H1 (cell line): Measurements from ENCODE around the gene PRDM15. TPM values are rescaled to one million over a fixed set of nuclear protein-coding genes. Genes with fewer than 3 reads are reported as not detected.

Source experiments
- CTCF ChIA-PET: fragments of 300-600 bp; sonication (Branson Sonifier 250); formaldehyde crosslinking; loops from one replicate; lab custom pipeline; 2021; ENCODE audit not compliant: partially characterized antibody; lab: Charles Lee
- POLR2A ChIA-PET: fragments of 300-600 bp; sonication (Branson Sonifier 250); formaldehyde crosslinking; loops from one replicate; lab custom pipeline; 2021; ENCODE audit warnings: inconsistent platforms; ENCODE audit not compliant: partially characterized antibody; lab: Charles Lee
- DNase-seq, 2 experiments: peaks; one replicate each; pipeline versions ENCODE4 v3.0.0 to v3.0.0-alpha.2; 2010 to 2022; ENCODE audit warnings: low spot score in 2 of 2, low read depth in 1 of 2, mixed read lengths in 1 of 2
- FAIRE-seq: peaks from 2 replicates; lab custom pipeline; 2011; peaks lifted over from hg19 to GRCh38; lab: Jason Lieb, UNC
- H2AFZ ChIP-seq: 2 replicates; pipeline ENCODE4 v1.8.1; 2012; ENCODE audit warnings: low read length, inconsistent platforms
- H2AK5ac ChIP-seq: 2 replicates; pipeline ENCODE4 v1.6.1; 2013; ENCODE audit warnings: low read depth, low read length
- H2BK120ac ChIP-seq: replicated peaks from 2 replicates; pipeline ENCODE3; 2013; ENCODE audit warnings: low read depth, low read length, inconsistent platforms
- H2BK12ac ChIP-seq: 2 replicates; pipeline ENCODE4 v1.6.1; 2013; ENCODE audit warnings: low read depth, low read length
- H2BK15ac ChIP-seq: 2 replicates; pipeline ENCODE4 v1.6.1; 2013; ENCODE audit warnings: low read length
- H2BK20ac ChIP-seq: 2 replicates; pipeline ENCODE4 v1.6.1; 2013; ENCODE audit warnings: low read length
- H2BK5ac ChIP-seq: 2 replicates; pipeline ENCODE4 v1.6.1; 2013; ENCODE audit warnings: low read depth, low read length
- H3K14ac ChIP-seq: 2 replicates; pipeline ENCODE4 v1.6.1; 2013; ENCODE audit warnings: inconsistent platforms; ENCODE audit not compliant: insufficient read length
- H3K18ac ChIP-seq: 2 replicates; pipeline ENCODE4 v1.6.1; 2013; ENCODE audit warnings: low read length; ENCODE audit errors: extremely low read depth
- H3K23ac ChIP-seq: 2 replicates; pipeline ENCODE4 v1.6.1; 2013; ENCODE audit warnings: inconsistent platforms; ENCODE audit not compliant: insufficient read length
- H3K23me2 ChIP-seq: 2 replicates; pipeline ENCODE4 v1.6.1; 2013; ENCODE audit warnings: low read depth, low read length
- H3K27ac ChIP-seq: 2 replicates; pipeline ENCODE4 v1.6.1; 2011; ENCODE audit warnings: low read depth, low read length, inconsistent platforms
- H3K27me3 ChIP-seq, 4 experiments: replicated peaks in 1 of 4; 1 replicate in 1 of 4; 2 replicates in 3 of 4; pipeline versions ENCODE4 v1.6.1 to v1.8.1; 2011 to 2013; ENCODE audit warnings: low read length in 3 of 4, mild to moderate bottlenecking in 3 of 4, inconsistent platforms in 2 of 4, mixed read lengths in 2 of 4, moderate library complexity in 1 of 4; ENCODE audit not compliant: control insufficient read depth in 3 of 4, insufficient read depth in 3 of 4; ENCODE audit errors: extremely low read depth in 1 of 4
- H3K36me3 ChIP-seq, 4 experiments: 2 replicates each; pipeline versions ENCODE4 v1.6.1 to v1.8.1; 2011 to 2013; ENCODE audit warnings: mild to moderate bottlenecking in 4 of 4, low read length in 3 of 4, moderate library complexity in 2 of 4, control low read depth in 1 of 4, inconsistent platforms in 1 of 4; ENCODE audit not compliant: insufficient read depth in 4 of 4, control insufficient read depth in 2 of 4
- H3K4ac ChIP-seq: replicated peaks from 2 replicates; pipeline ENCODE3; 2013; ENCODE audit warnings: low read length, low read depth, mixed read lengths, inconsistent platforms; ENCODE audit not compliant: insufficient read length
- H3K4me1 ChIP-seq, 4 experiments: replicated peaks in 1 of 4; 1 replicate in 1 of 4; 2 replicates in 3 of 4; pipeline versions ENCODE4 v1.6.1 to v1.8.1; 2011 to 2013; ENCODE audit warnings: low read length in 3 of 4, inconsistent platforms in 2 of 4, mixed read lengths in 1 of 4; ENCODE audit not compliant: insufficient read depth in 4 of 4, control insufficient read depth in 3 of 4
- H3K4me2 ChIP-seq, 2 experiments: 2 replicates each; pipeline versions ENCODE4 v1.6.1 to v1.8.1; 2011 to 2013; ENCODE audit warnings: low read depth in 2 of 2, low read length in 2 of 2, control low read depth in 1 of 2, inconsistent platforms in 1 of 2, mild to moderate bottlenecking in 1 of 2; ENCODE audit not compliant: insufficient read depth in 1 of 2
- H3K4me3 ChIP-seq, 4 experiments: fragments of 200-600, 300-600 bp in 1 of 4; sonication (generic), shearing (Covaris generic), sonication (Bioruptor Twin) in 1 of 4; 2 replicates each; pipeline versions ENCODE4 v1.5.1 to v1.8.1; 2011 to 2016; ENCODE audit warnings: low read length in 4 of 4, low read depth in 3 of 4, control low read depth in 2 of 4, inconsistent platforms in 2 of 4, mild to moderate bottlenecking in 2 of 4, mixed read lengths in 1 of 4, moderate library complexity in 1 of 4; ENCODE audit not compliant: insufficient read depth in 2 of 4; ENCODE audit errors: extremely low read depth in 1 of 4
- H3K56ac ChIP-seq: replicated peaks from 2 replicates; pipeline ENCODE3; 2013; ENCODE audit warnings: low read depth, mild to moderate bottlenecking, mixed read lengths, low read length, inconsistent platforms; ENCODE audit not compliant: insufficient read length
- H3K79me1 ChIP-seq: 2 replicates; pipeline ENCODE4 v1.6.1; 2013; ENCODE audit warnings: low read depth, low read length, control low read depth
- H3K79me2 ChIP-seq, 2 experiments: 2 replicates each; pipeline versions ENCODE4 v1.6.1 to v1.8.1; 2012 to 2013; ENCODE audit warnings: low read length in 2 of 2, mild to moderate bottlenecking in 2 of 2, inconsistent platforms in 1 of 2; ENCODE audit not compliant: insufficient read depth in 2 of 2, control insufficient read depth in 1 of 2
- H3K9ac ChIP-seq, 4 experiments: replicated peaks in 1 of 4; 1 replicate in 1 of 4; 2 replicates in 3 of 4; pipeline versions ENCODE4 v1.6.1 to v1.8.1; 2011 to 2013; ENCODE audit warnings: low read depth in 3 of 4, low read length in 3 of 4, control low read depth in 2 of 4, mild to moderate bottlenecking in 2 of 4, moderate library complexity in 2 of 4, inconsistent platforms in 1 of 4; ENCODE audit errors: extremely low read depth in 1 of 4
- H3K9me3 ChIP-seq, 2 experiments: 2 replicates each; pipeline versions ENCODE4 v1.6.1 to v1.8.1; 2012 to 2013; ENCODE audit warnings: mild to moderate bottlenecking in 2 of 2, moderate library complexity in 2 of 2, control low read depth in 1 of 2, inconsistent platforms in 1 of 2, low read depth in 1 of 2, low read length in 1 of 2, mixed read lengths in 1 of 2; ENCODE audit not compliant: insufficient read depth in 2 of 2
- H4K20me1 ChIP-seq, 2 experiments: replicated peaks in 1 of 2; 2 replicates each; pipeline versions ENCODE3 to v1.8.1; 2011 to 2013; ENCODE audit warnings: inconsistent platforms in 2 of 2, low read length in 2 of 2, mild to moderate bottlenecking in 1 of 2; ENCODE audit not compliant: insufficient read depth in 2 of 2, control insufficient read depth in 1 of 2
- H4K5ac ChIP-seq: 2 replicates; pipeline ENCODE4 v1.6.1; 2013; ENCODE audit warnings: low read length, low read depth, mixed read lengths, inconsistent platforms; ENCODE audit not compliant: insufficient read length
- H4K8ac ChIP-seq: 2 replicates; pipeline ENCODE4 v1.8.0; 2013; ENCODE audit warnings: mild to moderate bottlenecking, moderate library complexity, low read length, inconsistent platforms; ENCODE audit not compliant: insufficient read depth; ENCODE audit errors: extremely low read depth
- H4K91ac ChIP-seq: replicated peaks from 2 replicates; pipeline ENCODE3; 2013; ENCODE audit warnings: low read length, mixed read lengths, inconsistent platforms; ENCODE audit not compliant: insufficient read length
- ASH2L ChIP-seq: fragments of 200-600, 300-600 bp; sonication (generic); IDR thresholded peaks from one replicate; pipeline ENCODE4 v1.7.1; 2017; ENCODE audit warnings: low read length
- EGR1 ChIP-seq: IDR thresholded peaks from 2 replicates; pipeline ENCODE4 v1.6.1; 2011; ENCODE audit warnings: low read depth, low read length, borderline replicate concordance
- GABPA ChIP-seq: IDR thresholded peaks from 2 replicates; pipeline ENCODE4 v1.6.1; 2011; ENCODE audit warnings: mild to moderate bottlenecking, low read length, moderate library complexity, borderline replicate concordance; ENCODE audit not compliant: insufficient read depth
- SP2 ChIP-seq: IDR thresholded peaks from 2 replicates; pipeline ENCODE4 v1.6.1; 2012; ENCODE audit warnings: mild to moderate bottlenecking, low read length, inconsistent platforms
- TAF1 ChIP-seq: IDR thresholded peaks from 2 replicates; pipeline ENCODE4 v1.6.1; 2011; ENCODE audit warnings: mild to moderate bottlenecking, low read depth, low read length
- ZNF274 ChIP-seq: IDR thresholded peaks from 2 replicates; pipeline ENCODE4 v1.7.0; 2012; ENCODE audit warnings: low read length, borderline replicate concordance; ENCODE audit errors: extremely low read depth
- WGBS, 2 experiments: shearing (Covaris generic) in 1 of 2; methylation state at CpG; one replicate each; pipeline versions ENCODE4 v1.1.6 to v1.1.7; 2013 to 2015; ENCODE audit warnings: low lambda C conversion rate in 2 of 2, mixed read lengths in 2 of 2, inconsistent platforms in 1 of 2, low coverage in 1 of 2, missing lambda C conversion rate in 1 of 2; ENCODE audit not compliant: insufficient replicate concordance in 2 of 2, insufficient coverage in 1 of 2, insufficient read length in 1 of 2; ENCODE audit errors: extremely low coverage in 1 of 2, missing lambda C conversion rate in 1 of 2; 5-methylcytosine and 5-hydroxymethylcytosine counted together
- polyA plus RNA-seq, 7 experiments: library from polyadenylated mRNA; depleted of rRNA in 3 of 7; stranded (reverse) in 5 of 7; unstranded in 2 of 7; fragments of >200 nt in 5 of 7; fragments of 200-250 nt in 2 of 7; gene quantifications; 1 replicate in 5 of 7; 2 replicates in 1 of 7; 4 replicates in 1 of 7; pipeline versions ENCODE4 v1.2.1 to v1.2.3, GENCODE V29; 2011 to 2013; ENCODE audit warnings: missing spikeins in 2 of 7, mixed read lengths in 2 of 7
- total RNA-seq: library from RNA; stranded (reverse); fragmentation: NEBNext Ultra II Directional; extraction: Animal tissue kit (Norgen Biotek cat#: 25700); gene quantifications from 2 replicates; pipeline ENCODE4 v1.2.1, GENCODE V29; 2021

Gene PRDM15
- total and polyA plus RNA-seq, 2 of the 8 experiments (the other 6 are each of a cell fraction or from before 2014, with no cell fraction given), result 9.7 to 10.5 TPM

GRCh38 chr21:41856572-41856971 is 22.6 kb downstream of the PRDM15 start:
- FAIRE-seq, result no peak

More at GRCh38 chr21:41856572-41856971, 22.6 kb downstream of the PRDM15 start:
- Histone ChIP-seq H4K5ac (no peak overlapping the region), H2AK5ac (no peak overlapping the region), H2AFZ (no peak overlapping the region), H3K4ac (no peak overlapping the region), H3K79me1 (no peaks in the 10 kb centered on the region), H3K9me3 (no peaks in the 10 kb centered on the region), H4K20me1 (peaks cover 0 to 5% of the 10 kb centered on the region in 2 experiments), H3K27ac (no peak overlapping the region), H3K27me3 (no peaks in the 10 kb centered on the region), H3K14ac (no peak overlapping the region), H3K18ac (no peak overlapping the region), H3K4me3 (no peak overlapping the region), H4K91ac (no peak overlapping the region), H3K4me1 (0 out of 7 replicates have a peak, but pooled peaks cover 0 to 2% (median 0%) of the 10 kb centered on the region in 4 experiments), H3K23me2 (no peaks in the 10 kb centered on the region), H4K8ac (no peak overlapping the region), H2BK120ac (no peak overlapping the region), H3K79me2 (peaks cover 0 to 2% of the 10 kb centered on the region in 2 experiments; a peak in 1 of 4 replicates), H3K23ac (no peak overlapping the region), H2BK12ac (no peak overlapping the region), H3K36me3 (peaks cover 3 to 9% (median 4%) of the 10 kb centered on the region in 4 experiments; a peak in 5 of 8 replicates), H2BK20ac (no peak overlapping the region), H3K56ac (no peak overlapping the region), H2BK5ac (no peak overlapping the region), H3K9ac (no peak overlapping the region), H2BK15ac (no peak overlapping the region), H3K4me2 (no peak overlapping the region)
- 94% methylated on average over 10 of the region's 10 CpGs; no CpG with 5 or more reads in 1 of the 2 experiments for WGBS, 2 experiments
- TF ChIP-seq ZNF274 (no peak), ASH2L (no peak), TAF1 (no peak), EGR1 (no peak), GABPA (no peak), SP2 (no peak)
- ChIA-PET CTCF (interaction anchor here (0.8 to 3.8 kb wide), 3 partner anchors 9 to 86 kb away, joined by 3 to 11 read pairs (median 3); no protein-coding TSS in a partner anchor), POLR2A (no interaction called here)
- DNase-seq, result no peak
